ENCODE measurements around the gene HAPLN2. TPM values are rescaled to one million over a fixed set of nuclear protein-coding genes. Genes with fewer than 3 reads are reported as not detected.
"Not testable (repeated sequence)": the region's sequence is repeated elsewhere in the genome, so short reads cannot be mapped to it uniquely, and the experiment has no call there.

HAPLN2 gene
- total RNA-seq, 3 donors from 2014 or later, result 0.28 TPM; not detected in 2

- ATAC-seq (no peak), DNase-seq (no peak)
- intact Hi-C loops (cut with DNase I, micrococcal nuclease), result loop anchor here in 1 of 2 donors (2.0 kb wide), 1 partner anchor 31 kb away; no protein-coding TSS in a partner anchor
- Histone ChIP-seq H3K9me3 (no peaks in the 10 kb centered on the region), H3K36me3 (ENCODE audit: low read depth) (no peaks in the 10 kb centered on the region), H3K4me3 (no peak overlapping the region), H3K4me1 (ENCODE audit: low read depth) (peaks cover 22% of the 10 kb centered on the region)
- no peak for TF ChIP-seq CTCF (IDR thresholded peaks at IDR 0.05)
These were observed 6.8 kb downstream of the HAPLN2 start for GRCh38 chr1:156626079-156626438.

DNA sequence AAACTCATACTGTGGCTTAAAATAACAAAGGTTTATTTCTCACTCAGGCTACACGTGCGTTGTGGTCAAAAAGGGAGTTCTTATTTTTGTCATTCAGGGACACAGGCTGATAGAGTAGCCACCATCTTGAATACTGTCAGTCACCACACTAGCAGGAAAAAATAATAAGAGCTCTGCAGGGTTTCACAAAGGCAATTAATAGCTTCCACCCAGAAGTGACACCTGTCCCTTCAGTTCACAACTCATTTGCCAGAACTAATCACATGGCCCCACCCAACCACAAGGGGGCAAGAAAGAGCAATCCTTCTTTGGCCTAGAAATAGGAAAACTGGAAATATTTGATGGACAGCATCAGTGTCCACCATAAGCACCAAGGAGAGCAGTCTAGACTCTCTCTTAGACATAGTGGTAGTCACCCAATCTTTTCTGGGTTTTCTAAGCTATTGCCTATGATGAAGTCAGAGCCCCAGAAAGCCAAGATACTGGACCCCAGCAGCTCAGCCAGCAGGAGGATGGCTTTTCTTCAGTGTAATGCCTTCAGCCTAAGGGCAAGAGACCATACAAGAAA, 8.2 kb downstream of the HAPLN2 start:
- DNase-seq, result peak in 1 of 3 donors; percentile 69
- Histone ChIP-seq H3K4me1 (ENCODE audit: low read depth) (peaks cover 22% of the 10 kb centered on the region), H3K36me3 (ENCODE audit: low read depth) (no peaks in the 10 kb centered on the region), H3K4me3 (no peak overlapping the region), H3K9me3 (no peaks in the 10 kb centered on the region)
- peak; percentile 39 for ATAC-seq
- intact Hi-C loops (cut with DNase I, micrococcal nuclease), result loop anchor here in 1 of 2 donors (2.0 kb wide), 1 partner anchor 29 kb away; no protein-coding TSS in a partner anchor
- TF ChIP-seq CTCF (IDR thresholded peaks at IDR 0.05), result peak; percentile 48

DNA sequence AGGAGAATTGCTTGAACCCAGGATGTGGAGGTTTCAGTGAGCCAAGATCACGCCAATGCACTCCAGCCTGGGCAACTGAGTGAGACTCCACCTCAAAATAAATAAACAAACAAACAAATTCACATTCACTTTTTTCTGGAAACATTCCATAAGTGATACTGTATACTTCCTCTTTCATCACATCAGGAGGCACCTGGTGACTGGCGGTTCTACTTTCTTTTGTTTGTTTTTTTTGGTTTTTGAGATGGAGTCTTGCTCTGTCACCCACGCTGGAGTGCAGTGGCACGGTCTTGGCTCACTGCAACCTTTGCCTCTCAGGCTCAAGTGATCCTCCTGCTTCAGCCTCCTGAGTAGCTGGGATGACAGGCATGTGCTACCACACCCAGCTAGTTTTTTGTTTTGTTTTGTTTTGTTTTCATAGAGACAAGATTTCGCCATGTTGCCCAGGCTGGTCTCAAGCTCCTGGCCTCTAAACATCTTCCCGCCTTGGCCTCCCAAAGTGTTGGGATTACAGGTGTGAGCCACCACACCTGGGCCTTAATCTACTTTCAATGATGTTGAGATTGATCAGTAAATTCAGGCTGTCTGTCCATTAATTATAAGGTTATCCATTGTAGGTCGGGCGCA, 10.7 kb downstream of the HAPLN2 start:
- H3K4me3 ChIP-seq, result no peak overlapping the region
- ATAC-seq (no peak), DNase-seq (no peak)
- H3K36me3 ChIP-seq (ENCODE audit: low read depth), result no peaks in the 10 kb centered on the region
- intact Hi-C loops (cut with DNase I, micrococcal nuclease), result loop anchor here in 1 of 2 donors (2.0 kb wide), 1 partner anchor 25 kb away; no protein-coding TSS in a partner anchor
- TF ChIP-seq CTCF (IDR thresholded peaks at IDR 0.05), result no peak
- no peaks in the 10 kb centered on the region for H3K9me3 ChIP-seq
- H3K4me1 ChIP-seq (ENCODE audit: low read depth), result peaks cover 10% of the 10 kb centered on the region

DNA sequence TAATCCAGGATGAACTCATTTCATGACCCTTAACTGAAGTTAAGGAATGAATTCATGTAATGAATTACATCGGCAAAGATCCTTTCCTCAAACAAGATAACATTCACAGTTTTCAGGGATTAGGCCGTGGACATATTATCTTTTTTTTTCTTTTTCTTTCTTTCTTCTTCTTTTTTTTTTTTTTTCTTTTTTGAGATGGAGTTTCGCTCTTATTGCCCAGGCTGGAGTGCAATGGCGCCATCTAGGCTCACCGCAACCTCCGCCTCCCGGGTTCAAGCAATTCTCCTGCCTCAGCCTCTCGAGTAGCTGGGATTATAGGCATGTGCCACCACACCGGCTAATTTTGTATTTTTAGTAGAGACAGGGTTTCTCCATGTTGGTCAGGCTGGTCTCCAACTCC, 11.9 kb downstream of the HAPLN2 start:
- DNase-seq; H3K36me3 ChIP-seq (ENCODE audit: low read depth); H3K9me3 ChIP-seq; ATAC-seq; H3K4me1 ChIP-seq (ENCODE audit: low read depth); H3K4me3 ChIP-seq: not testable (repeated sequence)
- intact Hi-C loops (cut with DNase I, micrococcal nuclease), result loop anchor here in 1 of 2 donors (2.0 kb wide), 1 partner anchor 24 kb away; no protein-coding TSS in a partner anchor

- H3K4me1 ChIP-seq (ENCODE audit: low read depth), result no peaks in the 10 kb centered on the region
- DNase-seq (no peak), ATAC-seq (no peak)
- no peaks in the 10 kb centered on the region for H3K36me3 ChIP-seq (ENCODE audit: low read depth)
- no peak for TF ChIP-seq CTCF (IDR thresholded peaks at IDR 0.05)
- intact Hi-C loops (cut with DNase I, micrococcal nuclease), result no loop called here
- no peak overlapping the region for H3K4me3 ChIP-seq
- no peaks in the 10 kb centered on the region for H3K9me3 ChIP-seq
These were observed 13.1 kb downstream of the HAPLN2 start for GRCh38 chr1:156632355-156632754.

DNA sequence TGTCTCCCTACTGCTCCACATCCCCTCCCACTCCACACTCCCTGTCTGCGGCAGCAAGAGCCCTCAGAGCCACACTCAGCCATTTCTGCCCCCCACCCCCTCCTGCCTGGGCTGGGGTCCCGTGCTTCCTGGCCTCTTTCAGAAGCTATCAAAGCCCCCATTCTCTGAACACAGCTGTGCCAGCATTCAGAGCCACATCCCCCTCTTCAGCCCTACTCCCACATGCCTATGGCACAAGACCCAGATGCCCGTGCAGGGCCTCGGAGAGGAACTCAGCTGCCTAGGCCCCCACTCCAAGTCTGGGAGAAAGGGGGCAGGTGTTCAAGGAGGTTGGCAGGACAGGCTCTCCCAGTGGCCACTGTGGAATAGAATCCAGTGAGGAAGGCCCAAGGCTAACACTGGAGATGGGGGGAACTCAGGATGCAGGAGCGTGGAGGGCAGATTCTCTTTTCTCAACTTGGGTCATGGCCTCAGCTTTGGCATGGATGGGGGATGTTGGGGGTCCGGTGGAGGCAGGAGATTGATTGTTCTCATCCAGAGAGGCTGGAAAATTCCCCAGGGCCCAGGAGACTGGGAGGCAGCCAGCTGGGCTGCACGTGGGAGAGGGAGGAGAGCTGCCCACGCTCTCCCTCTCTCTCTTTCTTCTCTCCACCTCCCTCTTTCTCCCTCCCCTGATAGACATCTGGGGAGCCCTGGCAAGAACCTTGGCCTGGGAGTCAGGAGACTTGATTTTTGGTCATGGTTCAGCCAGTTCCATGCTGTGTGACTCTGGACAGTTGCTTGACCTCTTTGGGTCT, 19.2 kb downstream of the HAPLN2 start:
- Histone ChIP-seq H3K9me3 (no peaks in the 10 kb centered on the region), H3K4me3 (no peak overlapping the region), H3K36me3 (ENCODE audit: low read depth) (no peaks in the 10 kb centered on the region), H3K4me1 (ENCODE audit: low read depth) (peaks cover 6% of the 10 kb centered on the region)
- intact Hi-C loops (cut with DNase I, micrococcal nuclease), result no loop called here
- DNase-seq, result no peak
- TF ChIP-seq CTCF (IDR thresholded peaks at IDR 0.05), result no peak
- ATAC-seq, result no peak
